Measurements from ENCODE around the gene NMUR1.

DNA sequence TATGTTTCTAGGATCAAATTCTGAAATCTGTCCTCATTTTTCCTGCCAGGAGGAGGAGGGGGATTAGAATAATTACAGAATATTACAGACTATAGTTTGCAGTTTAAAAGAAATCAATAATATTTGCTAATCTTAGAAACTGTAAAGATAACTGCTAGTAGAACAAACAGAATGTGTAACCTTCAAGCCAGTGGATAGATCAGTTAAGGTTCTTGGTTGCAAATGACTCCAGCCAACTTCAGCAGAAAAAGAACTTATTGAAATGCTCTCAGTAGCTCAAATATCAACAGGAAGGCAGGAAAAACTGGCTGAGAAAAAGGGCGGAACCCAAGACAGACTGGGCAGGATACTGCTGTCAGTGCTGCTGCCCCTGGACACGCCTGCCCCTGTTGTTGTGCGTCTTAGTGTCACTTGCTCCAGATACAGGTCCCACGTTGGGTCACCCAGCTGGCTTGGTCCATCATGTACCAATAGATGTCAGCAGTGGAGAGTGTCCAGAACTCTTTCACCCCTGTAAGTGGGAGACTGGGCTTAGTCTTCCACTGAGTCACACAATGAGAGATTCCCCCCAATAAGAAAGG, 10.2 kb downstream of the NMUR1 start:
- TF ChIP-seq, protein P1, sequence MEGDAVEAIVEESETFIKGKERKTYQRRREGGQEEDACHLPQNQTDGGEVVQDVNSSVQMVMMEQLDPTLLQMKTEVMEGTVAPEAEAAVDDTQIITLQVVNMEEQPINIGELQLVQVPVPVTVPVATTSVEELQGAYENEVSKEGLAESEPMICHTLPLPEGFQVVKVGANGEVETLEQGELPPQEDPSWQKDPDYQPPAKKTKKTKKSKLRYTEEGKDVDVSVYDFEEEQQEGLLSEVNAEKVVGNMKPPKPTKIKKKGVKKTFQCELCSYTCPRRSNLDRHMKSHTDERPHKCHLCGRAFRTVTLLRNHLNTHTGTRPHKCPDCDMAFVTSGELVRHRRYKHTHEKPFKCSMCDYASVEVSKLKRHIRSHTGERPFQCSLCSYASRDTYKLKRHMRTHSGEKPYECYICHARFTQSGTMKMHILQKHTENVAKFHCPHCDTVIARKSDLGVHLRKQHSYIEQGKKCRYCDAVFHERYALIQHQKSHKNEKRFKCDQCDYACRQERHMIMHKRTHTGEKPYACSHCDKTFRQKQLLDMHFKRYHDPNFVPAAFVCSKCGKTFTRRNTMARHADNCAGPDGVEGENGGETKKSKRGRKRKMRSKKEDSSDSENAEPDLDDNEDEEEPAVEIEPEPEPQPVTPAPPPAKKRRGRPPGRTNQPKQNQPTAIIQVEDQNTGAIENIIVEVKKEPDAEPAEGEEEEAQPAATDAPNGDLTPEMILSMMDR (optimal IDR thresholded peaks at IDR 0.05 in 1 of 3, IDR thresholded peaks at IDR 0.05 in 1 of 3, conservative IDR thresholded peaks at IDR 0.05 in 1 of 3; ENCODE audit: extremely low read depth in 1 of 3, insufficient read depth in 2 of 3, low read length in 3 of 3): no peak
- no peak for TF ChIP-seq EZH2 (IDR thresholded peaks at IDR 0.05; ENCODE audit: low read length)

All from keratinocyte (primary cell).